WERI-Rb-1 (cell line): ENCODE data around the gene HDAC10.
A peak's percentile ranks its signal among the peaks of the same experiment; 100 is the strongest.

Source experiments
- DNase-seq: peaks from one replicate; pipeline ENCODE4 v3.0.0-alpha.2; 2020
- H3K27ac ChIP-seq: fragments of 250-450 bp; sonication (Bioruptor Pico); 2 replicates; pipeline ENCODE4 v1.5.1; 2020; ENCODE audit warnings: mild to moderate bottlenecking, moderate library complexity
- H3K27me3 ChIP-seq: fragments of 250-450 bp; sonication (Bioruptor Pico); 2 replicates; pipeline ENCODE4 v1.5.1; 2021; ENCODE audit warnings: mild to moderate bottlenecking, low read depth, moderate library complexity; ENCODE audit not compliant: insufficient read depth, severe bottlenecking
- H3K36me3 ChIP-seq: fragments of 250-450 bp; sonication (Bioruptor Pico); 2 replicates; pipeline ENCODE4 v1.5.1; 2020; ENCODE audit warnings: mild to moderate bottlenecking, moderate library complexity
- H3K4me3 ChIP-seq: 2 replicates; pipeline ENCODE4 v1.5.1; 2011; ENCODE audit warnings: low read depth, mild to moderate bottlenecking, control low read depth, low read length
- H3K9me3 ChIP-seq: fragments of 250-450 bp; sonication (Bioruptor Pico); 2 replicates; pipeline ENCODE4 v1.5.1; 2021; ENCODE audit warnings: mild to moderate bottlenecking, moderate library complexity; ENCODE audit not compliant: severe bottlenecking
- TF ChIP-seq, protein P1 (sequence below): IDR thresholded peaks from 2 replicates; pipeline ENCODE4 v1.5.1; 2011; ENCODE audit warnings: low read depth, mild to moderate bottlenecking, control low read depth, inconsistent platforms, low read length

HDAC10 gene

DNA sequence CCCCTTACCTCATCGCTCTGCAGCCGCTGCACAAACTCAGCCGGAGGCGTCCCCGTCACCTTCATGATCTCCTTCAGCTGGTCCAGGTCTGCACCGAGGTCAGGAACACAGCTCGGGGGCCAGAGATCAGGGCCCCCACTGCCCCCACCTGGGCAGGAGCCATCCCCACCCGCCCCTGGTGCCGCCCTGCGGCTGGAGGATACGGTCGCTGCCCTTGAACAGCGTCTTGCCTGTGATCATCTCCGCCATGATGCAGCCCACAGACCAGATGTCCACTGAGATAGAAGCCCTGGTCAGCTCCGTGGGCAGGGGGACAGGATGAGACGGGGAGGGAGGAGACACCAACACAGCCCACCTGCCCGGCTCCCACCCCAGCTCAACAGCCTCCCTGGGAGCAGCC, 4.5 kb upstream of the HDAC10 start:
- Histone ChIP-seq H3K4me3 (no peak overlapping the region), H3K27ac (no peak overlapping the region), H3K9me3 (no peaks in the 10 kb centered on the region), H3K36me3 (peaks cover 58% of the 10 kb centered on the region), H3K27me3 (no peaks in the 10 kb centered on the region)
- DNase-seq, result no peak
- TF ChIP-seq, protein P1, sequence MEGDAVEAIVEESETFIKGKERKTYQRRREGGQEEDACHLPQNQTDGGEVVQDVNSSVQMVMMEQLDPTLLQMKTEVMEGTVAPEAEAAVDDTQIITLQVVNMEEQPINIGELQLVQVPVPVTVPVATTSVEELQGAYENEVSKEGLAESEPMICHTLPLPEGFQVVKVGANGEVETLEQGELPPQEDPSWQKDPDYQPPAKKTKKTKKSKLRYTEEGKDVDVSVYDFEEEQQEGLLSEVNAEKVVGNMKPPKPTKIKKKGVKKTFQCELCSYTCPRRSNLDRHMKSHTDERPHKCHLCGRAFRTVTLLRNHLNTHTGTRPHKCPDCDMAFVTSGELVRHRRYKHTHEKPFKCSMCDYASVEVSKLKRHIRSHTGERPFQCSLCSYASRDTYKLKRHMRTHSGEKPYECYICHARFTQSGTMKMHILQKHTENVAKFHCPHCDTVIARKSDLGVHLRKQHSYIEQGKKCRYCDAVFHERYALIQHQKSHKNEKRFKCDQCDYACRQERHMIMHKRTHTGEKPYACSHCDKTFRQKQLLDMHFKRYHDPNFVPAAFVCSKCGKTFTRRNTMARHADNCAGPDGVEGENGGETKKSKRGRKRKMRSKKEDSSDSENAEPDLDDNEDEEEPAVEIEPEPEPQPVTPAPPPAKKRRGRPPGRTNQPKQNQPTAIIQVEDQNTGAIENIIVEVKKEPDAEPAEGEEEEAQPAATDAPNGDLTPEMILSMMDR, result no peak

- TF ChIP-seq, protein P1, result no peak
- Histone ChIP-seq H3K9me3 (no peaks in the 10 kb centered on the region), H3K27me3 (no peaks in the 10 kb centered on the region), H3K36me3 (peaks cover 58% of the 10 kb centered on the region), H3K4me3 (no peak overlapping the region), H3K27ac (no peak overlapping the region)
- DNase-seq, result no peak
Measured at GRCh38 chr22:50255099-50255498, 4.0 kb upstream of the HDAC10 start.

DNA sequence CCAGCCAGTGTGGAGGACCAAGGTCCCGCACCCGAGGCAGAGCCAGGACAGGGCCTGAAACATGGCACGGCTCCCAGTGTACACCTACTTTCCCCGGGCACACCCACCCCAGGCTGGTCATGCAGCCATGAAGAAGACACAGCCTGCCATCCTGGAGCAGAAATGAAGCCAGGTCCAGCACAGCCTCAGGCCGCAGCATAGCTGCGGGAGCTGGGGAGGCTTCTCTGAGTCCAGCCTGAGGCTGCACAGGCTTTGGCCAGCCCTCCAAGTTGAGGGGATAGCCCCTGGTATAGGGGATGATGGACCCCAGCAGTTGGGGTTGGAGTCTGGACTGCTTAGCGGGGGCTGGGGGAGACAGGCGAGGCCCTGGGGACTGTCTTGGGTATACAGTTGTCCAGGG, 2.9 kb upstream of the HDAC10 start:
- no peak overlapping the region for H3K27ac ChIP-seq
- H3K36me3 ChIP-seq, result peaks cover 51% of the 10 kb centered on the region
- TF ChIP-seq, protein P1, result no peak
- no peaks in the 10 kb centered on the region for H3K9me3 ChIP-seq
- no peaks in the 10 kb centered on the region for H3K27me3 ChIP-seq
- H3K4me3 ChIP-seq, result no peak overlapping the region
- DNase-seq, result no peak

- DNase-seq, result no peak
- H3K27me3 ChIP-seq, result no peaks in the 10 kb centered on the region
- H3K27ac ChIP-seq, result no peak overlapping the region
- no peak overlapping the region for H3K4me3 ChIP-seq
- H3K9me3 ChIP-seq, result no peaks in the 10 kb centered on the region
- H3K36me3 ChIP-seq, result peaks cover 49% of the 10 kb centered on the region
- TF ChIP-seq, protein P1, result no peak
Measured at GRCh38 chr22:50253046-50253915, 2.2 kb upstream of the HDAC10 start.

DNA sequence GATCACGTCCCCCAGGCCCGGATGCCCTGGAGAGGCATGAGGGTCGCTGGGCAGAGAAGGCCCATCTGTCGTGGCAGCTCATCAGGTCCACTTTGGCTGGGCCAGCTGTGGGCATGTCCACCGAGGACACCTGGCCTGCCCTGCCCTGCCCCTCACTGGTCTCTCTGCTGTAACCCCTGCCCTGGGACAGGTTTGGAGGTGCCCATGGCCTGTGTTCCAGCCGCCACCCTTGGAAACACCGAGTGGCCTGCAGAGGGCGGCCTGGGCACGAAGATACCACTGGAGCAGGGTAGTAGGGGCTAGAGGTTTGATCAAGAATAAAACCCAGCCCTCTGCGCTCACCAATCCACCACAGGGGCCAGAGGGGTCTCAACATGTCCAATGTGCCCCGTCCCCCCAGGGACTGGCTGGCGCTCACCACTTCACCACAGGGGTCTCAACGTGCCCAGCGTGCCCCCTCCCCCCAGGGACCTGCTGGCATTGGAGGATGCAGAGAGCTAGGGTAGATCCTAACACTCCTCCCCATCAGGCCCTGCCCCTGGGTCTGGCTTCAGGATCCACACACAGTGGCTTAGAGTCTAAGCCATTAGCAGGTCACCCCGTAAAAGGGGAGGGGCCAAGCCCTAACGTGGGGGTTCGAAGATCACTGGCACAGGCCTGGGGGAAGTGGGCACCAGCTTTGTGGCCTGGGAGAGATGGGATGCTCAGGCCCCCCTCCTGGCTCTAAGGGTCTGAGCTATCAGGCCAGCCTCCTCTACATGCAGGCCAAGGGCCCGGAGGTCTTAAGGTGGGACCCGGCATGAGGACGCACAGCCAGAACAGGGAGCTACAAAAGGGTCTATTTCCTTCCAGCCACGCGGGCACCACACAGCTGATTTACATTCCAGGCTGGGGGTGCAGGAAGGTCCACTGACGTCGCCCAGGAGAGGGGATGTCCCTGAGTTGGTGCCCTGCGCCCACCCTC, 1.3 kb upstream of the HDAC10 start:
- H3K36me3 ChIP-seq, result peaks cover 51% of the 10 kb centered on the region
- no peak overlapping the region for H3K4me3 ChIP-seq
- no peak overlapping the region; the same call in 1 of the 2 replicates for H3K27ac ChIP-seq
- TF ChIP-seq, protein P1, result peak; percentile 71
- no peaks in the 10 kb centered on the region for H3K27me3 ChIP-seq
- DNase-seq, result peak; percentile 75
- no peaks in the 10 kb centered on the region for H3K9me3 ChIP-seq
